Epithelial cell of proximal tubule (primary cell): ENCODE measurements around the gene LRP3. TPM values are rescaled to one million over a fixed set of nuclear protein-coding genes. Genes with fewer than 3 reads are reported as not detected.

Experiments
- DNase-seq: peaks from one replicate; pipeline ENCODE4 v3.0.0-alpha.2; 2011; ENCODE audit warnings: low read depth
- H3K4me3 ChIP-seq: 2 replicates; pipeline ENCODE4 v1.5.1; 2011; ENCODE audit warnings: low read depth, mild to moderate bottlenecking, low read length
- CTCF ChIP-seq: conservative IDR thresholded peaks from 2 replicates; pipeline ENCODE4 v1.5.1; 2012; ENCODE audit warnings: low read depth, mild to moderate bottlenecking, low read length
- total RNA-seq: library from RNA; depleted of rRNA; stranded (reverse); fragments of >200 nt; gene quantifications from 2 replicates; pipeline ENCODE4 v1.2.3, GENCODE V29; 2015

Gene LRP3
- total RNA-seq, 1 donor from 2014 or later = 26.3 TPM

- TF ChIP-seq CTCF = no peak
- no peak overlapping the region for H3K4me3 ChIP-seq
- no peak for DNase-seq
Observed at GRCh38 chr19:33196446-33197193, 2.5 kb downstream of the LRP3 start.

- TF ChIP-seq CTCF = no peak
- DNase-seq = no peak
- H3K4me3 ChIP-seq = no peak overlapping the region
Observed at GRCh38 chr19:33197591-33198000, 3.5 kb downstream of the LRP3 start.

GRCh38 chr19:33198169-33198568, 4.0 kb downstream of the LRP3 start:
- H3K4me3 ChIP-seq = no peak overlapping the region
- TF ChIP-seq CTCF = no peak
- DNase-seq = no peak

GRCh38 chr19:33199441-33200265, 5.5 kb downstream of the LRP3 start:
- no peak overlapping the region for H3K4me3 ChIP-seq
- no peak for TF ChIP-seq CTCF
- DNase-seq = no peak

GRCh38 chr19:33201473-33201872, 7.3 kb downstream of the LRP3 start:
- no peak for DNase-seq
- no peak for TF ChIP-seq CTCF
- no peak overlapping the region for H3K4me3 ChIP-seq

- no peak overlapping the region for H3K4me3 ChIP-seq
- no peak for TF ChIP-seq CTCF
- no peak for DNase-seq
Observed at GRCh38 chr19:33201886-33202545, 7.9 kb downstream of the LRP3 start.
